Smooth muscle cell (in vitro differentiated cells): ENCODE data around the gene HEXIM2. TPM values are rescaled to one million over a fixed set of nuclear protein-coding genes. Genes with fewer than 3 reads are reported as not detected.

Source experiments
- DNase-seq: peaks from one replicate; lab custom pipeline; 2025; ENCODE audit not compliant: unreplicated experiment; lab: John Stamatoyannopoulos, UW
- H2AFZ ChIP-seq: fragments of 200-600 bp; sonication (generic); 2 replicates; pipeline ENCODE4 v1.6.0; 2016; ENCODE audit warnings: antibody characterized with exemption, low read depth, mild to moderate bottlenecking
- H3F3A ChIP-seq: fragments of 200-600 bp; sonication (generic); 2 replicates; pipeline ENCODE4 v1.6.0; 2017; ENCODE audit warnings: antibody characterized with exemption, low read depth
- H3K27ac ChIP-seq: fragments of 200-600 bp; sonication (generic); 2 replicates; pipeline ENCODE4 v1.5.1; 2016; ENCODE audit warnings: low read depth, mild to moderate bottlenecking
- H3K27me3 ChIP-seq: fragments of 200-600 bp; sonication (generic); 2 replicates; pipeline ENCODE4 v1.6.1; 2016; ENCODE audit warnings: low read depth, mild to moderate bottlenecking
- H3K36me3 ChIP-seq: fragments of 200-600 bp; sonication (generic); 2 replicates; pipeline ENCODE4 v1.5.1; 2016; ENCODE audit warnings: low read depth
- H3K4me1 ChIP-seq: fragments of 200-600 bp; sonication (generic); 2 replicates; pipeline ENCODE4 v1.5.1; 2016; ENCODE audit warnings: low read depth
- H3K4me2 ChIP-seq: fragments of 200-600 bp; sonication (generic); 2 replicates; pipeline ENCODE4 v1.6.0; 2016; ENCODE audit warnings: mild to moderate bottlenecking
- H3K4me3 ChIP-seq: fragments of 200-600 bp; sonication (generic); 2 replicates; pipeline ENCODE4 v1.5.1; 2016; ENCODE audit warnings: mild to moderate bottlenecking
- H3K79me2 ChIP-seq: fragments of 200-600 bp; sonication (generic); 2 replicates; pipeline ENCODE4 v1.6.0; 2016; ENCODE audit warnings: low read depth, mild to moderate bottlenecking
- H3K9ac ChIP-seq: fragments of 200-600 bp; sonication (generic); 2 replicates; pipeline ENCODE4 v1.6.0; 2016; ENCODE audit warnings: low read depth
- H3K9me3 ChIP-seq: fragments of 200-600 bp; sonication (generic); replicated peaks from 2 replicates; pipeline ENCODE4 v1.5.1; 2016; ENCODE audit warnings: low read depth
- H4K20me1 ChIP-seq: fragments of 200-600 bp; sonication (generic); 2 replicates; pipeline ENCODE4 v1.6.0; 2016; ENCODE audit warnings: low read depth
- CTCF ChIP-seq: fragments of 200-600 bp; sonication (generic); IDR thresholded peaks from 2 replicates; pipeline ENCODE4 v1.5.1; 2017; ENCODE audit warnings: borderline replicate concordance, mild to moderate bottlenecking, antibody characterized with exemption; ENCODE audit not compliant: insufficient read depth, poor library complexity, severe bottlenecking
- WGBS: methylation state at CpG from one replicate; pipeline ENCODE4 v1.1.7; 2016; ENCODE audit warnings: low lambda C conversion rate; 5-methylcytosine and 5-hydroxymethylcytosine counted together
- polyA plus RNA-seq: library from polyadenylated mRNA; unstranded; fragments of >200 nt; fragmentation: Nextera tagmentation; extraction: Ambion mirVana; gene quantifications from 2 replicates; pipeline ENCODE4 v1.2.1, GENCODE V29; 2016
- total RNA-seq: library from RNA; depleted of rRNA; stranded (reverse); fragments of >200 nt; gene quantifications from 2 replicates; pipeline ENCODE4 v1.2.3, GENCODE V29; 2014

The HEXIM2 gene
- total and polyA plus RNA-seq, 2 experiments from 2014 or later: 3.4 to 6.8 TPM

GRCh38 chr17:45135192-45135977, 26.3 kb upstream of the HEXIM2 start, which contains the start of gene ACBD4:
ACBD4 (plus strand) TSS chr17:45135687; CDS start chr17:45136145, 458 bp downstream.
- peak; percentile 100 for TF ChIP-seq CTCF
- H2AFZ ChIP-seq: peak within 1 kb of the TSS; percentile 28
- peaks cover 9% of the 10 kb centered on the region for H3K4me1 ChIP-seq
- DNase-seq: peak; percentile 92
- no peak within 1 kb of the TSS for H3K27ac ChIP-seq
- no peaks in the 10 kb centered on the region for H3K27me3 ChIP-seq
- peaks cover 14% of the 10 kb centered on the region for H3K79me2 ChIP-seq
- peak within 1 kb of the TSS; percentile 21 for H3K9ac ChIP-seq
- no peaks in the 10 kb centered on the region for H3K9me3 ChIP-seq
- no peaks in the 10 kb centered on the region for H3K36me3 ChIP-seq
- H3K4me3 ChIP-seq: peak within 1 kb of the TSS; percentile 59
- no peaks in the 10 kb centered on the region for H4K20me1 ChIP-seq
- H3F3A ChIP-seq: peaks cover 5% of the 10 kb centered on the region
- H3K4me2 ChIP-seq: peak within 1 kb of the TSS; percentile 90
- WGBS: 11% methylated on average over 39 of the region's 40 CpGs

- DNase-seq: no peak
- Histone ChIP-seq H3K4me2 (peak overlapping the region; percentile 90), H4K20me1 (no peaks in the 10 kb centered on the region), H3K4me3 (peak overlapping the region; percentile 59), H3K27ac (no peak overlapping the region), H3F3A (no peaks in the 10 kb centered on the region), H3K4me1 (peaks cover 8% of the 10 kb centered on the region), H3K79me2 (peaks cover 9% of the 10 kb centered on the region), H3K36me3 (no peaks in the 10 kb centered on the region), H2AFZ (peak overlapping the region; percentile 28), H3K27me3 (no peaks in the 10 kb centered on the region), H3K9me3 (no peaks in the 10 kb centered on the region), H3K9ac (peak overlapping the region; percentile 21)
- WGBS: 83% methylated on average over 19 of the region's 21 CpGs
- no peak for TF ChIP-seq CTCF
Observed at GRCh38 chr17:45135978-45136791, 25.5 kb upstream of the HEXIM2 start.

GRCh38 chr17:45136846-45137560, 24.7 kb upstream of the HEXIM2 start:
- H3F3A ChIP-seq: no peaks in the 10 kb centered on the region
- peaks cover 1% of the 10 kb centered on the region for H3K79me2 ChIP-seq
- H3K4me2 ChIP-seq: no peak overlapping the region
- H3K4me1 ChIP-seq: peaks cover 4% of the 10 kb centered on the region
- H2AFZ ChIP-seq: no peak overlapping the region
- H3K36me3 ChIP-seq: no peaks in the 10 kb centered on the region
- DNase-seq: no peak
- WGBS: 87% methylated on average over 11 of the region's 12 CpGs
- H3K9me3 ChIP-seq: no peaks in the 10 kb centered on the region
- no peak for TF ChIP-seq CTCF
- no peak overlapping the region for H3K9ac ChIP-seq
- H3K27me3 ChIP-seq: no peaks in the 10 kb centered on the region
- no peaks in the 10 kb centered on the region for H4K20me1 ChIP-seq
- H3K27ac ChIP-seq: no peak overlapping the region
- no peak overlapping the region for H3K4me3 ChIP-seq
